SU-DHL-6 (cell line): ENCODE results near the gene MXD4.

Experiments
- H2AFZ ChIP-seq: fragments of 200-600 bp; sonication (generic); 2 replicates; pipeline ENCODE4 v1.6.1; 2014; ENCODE audit warnings: low read depth, mild to moderate bottlenecking, moderate library complexity, mixed read lengths, antibody characterized with exemption, low read length; ENCODE audit not compliant: severe bottlenecking
- H3F3A ChIP-seq: fragments of 200-600 bp; shearing (Covaris generic); 2 replicates; pipeline ENCODE4 v1.6.0; 2016; ENCODE audit warnings: antibody characterized with exemption, mild to moderate bottlenecking; ENCODE audit not compliant: insufficient read depth
- H3K27ac ChIP-seq: fragments of 200-600 bp; sonication (generic); 2 replicates; pipeline ENCODE4 v1.5.1; 2016; ENCODE audit warnings: low read depth, mild to moderate bottlenecking, low read length, moderate library complexity, mixed read lengths
- H3K27me3 ChIP-seq: fragments of 200-600 bp; sonication (generic), shearing (Covaris generic); 2 replicates; pipeline ENCODE4 v1.6.0; 2014; ENCODE audit warnings: mild to moderate bottlenecking, low read length
- H3K36me3 ChIP-seq: fragments of 200-600 bp; sonication (generic); 2 replicates; pipeline ENCODE4 v1.6.1; 2014; ENCODE audit warnings: mild to moderate bottlenecking, low read length, mixed read lengths
- H3K4me2 ChIP-seq: fragments of 300-600, 200-600 bp; shearing (Covaris generic), sonication (generic); 2 replicates; pipeline ENCODE4 v1.6.0; 2014; ENCODE audit warnings: low read length, low read depth, mild to moderate bottlenecking; ENCODE audit not compliant: poor library complexity, severe bottlenecking
- H3K4me3 ChIP-seq: fragments of 200-600 bp; sonication (generic); 2 replicates; pipeline ENCODE4 v1.5.1; 2014; ENCODE audit warnings: antibody characterized with exemption, low read length, mild to moderate bottlenecking, mixed read lengths; ENCODE audit not compliant: insufficient read depth, poor library complexity, severe bottlenecking
- H3K79me2 ChIP-seq: fragments of 200-600 bp; sonication (generic); 2 replicates; pipeline ENCODE4 v1.6.1; 2014; ENCODE audit warnings: mild to moderate bottlenecking, low read length, moderate library complexity; ENCODE audit not compliant: insufficient read depth
- H3K9ac ChIP-seq: fragments of 200-600 bp; sonication (generic); 2 replicates; pipeline ENCODE4 v1.7.0; 2014; ENCODE audit warnings: mild to moderate bottlenecking, low read length
- H3K9me2 ChIP-seq: fragments of 200-600 bp; sonication (generic); replicated peaks from 2 replicates; pipeline ENCODE4 v1.6.1; 2014; ENCODE audit warnings: low read length; ENCODE audit not compliant: insufficient read depth
- H3K9me3 ChIP-seq: fragments of 200-600 bp; sonication (generic); 2 replicates; pipeline ENCODE4 v1.6.1; 2014; ENCODE audit warnings: low read length, mixed read lengths; ENCODE audit not compliant: insufficient read depth
- H4K20me1 ChIP-seq: fragments of 200-600 bp; sonication (generic); 2 replicates; pipeline ENCODE4 v1.6.1; 2014; ENCODE audit warnings: low read depth, mild to moderate bottlenecking, antibody characterized with exemption, low read length, moderate library complexity, mixed read lengths
- CTCF ChIP-seq: fragments of 200-600 bp; sonication (generic); IDR thresholded peaks from one replicate; pipeline ENCODE4 v1.5.1; 2017; ENCODE audit warnings: antibody characterized with exemption, mild to moderate bottlenecking, low read length, moderate library complexity; ENCODE audit not compliant: insufficient read depth, poor library complexity, severe bottlenecking
- EZH2phosphoT487 ChIP-seq: fragments of 200-600 bp; sonication (generic), shearing (Covaris generic); conservative IDR thresholded peaks from 2 replicates; pipeline ENCODE4 v1.6.1; 2018; ENCODE audit warnings: mild to moderate bottlenecking, antibody characterized with exemption, low read length, moderate library complexity, mixed read lengths

Gene MXD4

GRCh38 chr4:2295500-2295899 is 33.6 kb upstream of the MXD4 start:
- Histone ChIP-seq H3K9me2 (no peaks in the 10 kb centered on the region), H3K36me3 (no peaks in the 10 kb centered on the region), H4K20me1 (no peaks in the 10 kb centered on the region), H3K9ac (no peak overlapping the region), H3F3A (no peaks in the 10 kb centered on the region), H3K4me3 (no peak overlapping the region), H3K27me3 (no peaks in the 10 kb centered on the region), H2AFZ (no peak overlapping the region), H3K79me2 (no peaks in the 10 kb centered on the region), H3K9me3 (no peaks in the 10 kb centered on the region), H3K4me2 (no peak overlapping the region), H3K27ac (no peak overlapping the region)
- no peak for TF ChIP-seq CTCF
- no peak for TF ChIP-seq EZH2phosphoT487

- no peaks in the 10 kb centered on the region for H3F3A ChIP-seq
- no peak overlapping the region for H2AFZ ChIP-seq
- H4K20me1 ChIP-seq: no peaks in the 10 kb centered on the region
- H3K27ac ChIP-seq: no peak overlapping the region
- TF ChIP-seq EZH2phosphoT487 (no peak), CTCF (no peak)
- H3K9me3 ChIP-seq: no peaks in the 10 kb centered on the region
- no peaks in the 10 kb centered on the region for H3K9me2 ChIP-seq
- H3K4me2 ChIP-seq: no peak overlapping the region
- no peak overlapping the region for H3K9ac ChIP-seq
- H3K36me3 ChIP-seq: no peaks in the 10 kb centered on the region
- no peaks in the 10 kb centered on the region for H3K79me2 ChIP-seq
- no peak overlapping the region for H3K4me3 ChIP-seq
- no peaks in the 10 kb centered on the region for H3K27me3 ChIP-seq
These were observed 30.8 kb upstream of the MXD4 start for GRCh38 chr4:2292646-2293108.

DNA sequence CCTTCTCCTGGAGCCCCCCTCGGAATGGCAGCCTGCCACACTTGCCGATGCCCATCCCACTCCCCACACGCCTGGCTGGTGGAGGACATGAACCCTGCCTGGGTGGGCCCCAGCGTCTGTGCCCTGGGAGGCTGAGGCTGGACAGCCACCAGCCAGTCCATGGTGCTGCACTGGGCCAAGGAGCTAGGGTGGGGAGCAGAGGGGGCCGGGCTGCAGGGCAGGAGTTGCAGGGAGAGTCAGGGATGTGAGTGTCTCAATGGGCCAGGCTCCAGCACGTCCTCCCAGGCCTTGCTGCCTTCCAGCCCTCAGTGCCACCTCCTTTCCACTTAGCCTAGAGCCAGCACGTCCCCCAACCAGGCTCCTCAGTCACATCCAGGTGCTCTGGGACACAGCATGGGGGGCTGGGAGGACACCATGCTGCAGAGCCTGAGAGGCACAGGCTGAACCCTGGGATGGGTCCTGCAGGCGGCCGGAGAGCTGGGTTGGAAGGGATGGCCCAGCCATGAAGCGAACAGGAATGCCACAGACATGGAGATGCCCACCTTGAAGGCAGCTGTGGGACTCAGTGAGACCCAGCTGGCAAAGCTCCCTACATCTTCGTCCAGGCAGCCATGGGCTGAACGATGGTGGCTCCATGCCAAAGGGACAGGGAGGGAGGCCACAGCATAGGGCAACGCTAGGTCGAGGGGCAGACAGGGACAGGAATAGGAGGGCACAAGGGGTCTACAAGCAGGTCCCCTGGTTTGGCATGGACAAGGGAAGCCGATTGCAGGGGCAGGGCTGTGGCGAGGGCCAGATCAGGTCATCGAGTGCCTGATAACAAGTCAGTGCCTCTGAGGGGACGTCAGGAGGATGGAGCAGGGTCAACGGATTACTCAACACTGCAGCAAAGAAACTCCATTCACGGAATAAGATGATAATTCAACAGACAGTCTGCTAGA is 30.1 kb upstream of the MXD4 start:
- Histone ChIP-seq H3K27ac (no peak overlapping the region), H3K4me2 (no peak overlapping the region), H3F3A (no peaks in the 10 kb centered on the region), H2AFZ (no peak overlapping the region), H3K79me2 (no peaks in the 10 kb centered on the region), H3K9me3 (no peaks in the 10 kb centered on the region), H3K9ac (no peak overlapping the region), H3K27me3 (no peaks in the 10 kb centered on the region), H3K9me2 (no peaks in the 10 kb centered on the region), H3K4me3 (no peak overlapping the region), H3K36me3 (no peaks in the 10 kb centered on the region), H4K20me1 (no peaks in the 10 kb centered on the region)
- TF ChIP-seq EZH2phosphoT487: no peak
- no peak for TF ChIP-seq CTCF
